Mucosa of rectum (tissue), 2 donors: ENCODE data around the gene DOLPP1.
"Not testable (repeated sequence)": the region's sequence is repeated elsewhere in the genome, so short reads cannot be mapped to it uniquely, and the experiment has no call there.

ENCODE experiments used
- H3K27ac ChIP-seq, 2 donors: one replicate each; pipeline ENCODE4 v1.7.0; 2013; ENCODE audit warnings: inconsistent platforms in 2 of 2, low read depth in 2 of 2, low read length in 2 of 2
- H3K27me3 ChIP-seq, 2 donors: one replicate each; pipeline ENCODE4 v1.7.0; 2013; ENCODE audit warnings: low read length in 2 of 2; ENCODE audit not compliant: control insufficient read depth in 2 of 2, insufficient read depth in 2 of 2
- H3K36me3 ChIP-seq, 2 donors: one replicate each; pipeline ENCODE4 v1.7.0; 2013; ENCODE audit warnings: low read length in 2 of 2; ENCODE audit not compliant: control insufficient read depth in 2 of 2, insufficient read depth in 2 of 2
- H3K4me1 ChIP-seq, 2 donors: one replicate each; pipeline ENCODE4 v1.7.0; 2013; ENCODE audit warnings: low read length in 2 of 2, mild to moderate bottlenecking in 1 of 2; ENCODE audit not compliant: control insufficient read depth in 2 of 2, insufficient read depth in 2 of 2
- H3K4me3 ChIP-seq, 2 donors: one replicate each; pipeline ENCODE4 v1.7.0; 2013; ENCODE audit warnings: low read length in 2 of 2
- H3K9ac ChIP-seq, 2 donors: one replicate each; pipeline ENCODE4 v1.7.0; 2013; ENCODE audit warnings: low read length in 2 of 2, low read depth in 1 of 2, mild to moderate bottlenecking in 1 of 2
- H3K9me3 ChIP-seq, 2 donors: one replicate each; pipeline ENCODE4 v1.7.0; 2013; ENCODE audit warnings: low read length in 2 of 2; ENCODE audit not compliant: control insufficient read depth in 2 of 2
- donor health status: healthy.
- donor health status: Normal muscosa, but diverticular disease.

The DOLPP1 gene

GRCh38 chr9:129080601-129081387 lies at the start of gene DOLPP1:
DOLPP1 (plus strand) TSS chr9:129081111; CDS start chr9:129081132, 21 bp downstream.
- Histone ChIP-seq H3K27me3 (no peaks in the 10 kb centered on the region), H3K27ac (peak within 1 kb of the TSS; percentile 81 to 87), H3K9ac (peak within 1 kb of the TSS; percentile 76 to 79), H3K36me3 (peaks cover 13 to 14% of the 10 kb centered on the region in 2 donors), H3K4me3 (peak within 1 kb of the TSS; percentile 85 to 86), H3K9me3 (no peaks in the 10 kb centered on the region), H3K4me1 (peaks cover 51 to 66% of the 10 kb centered on the region in 2 donors)

- no peak overlapping the region for H3K4me3 ChIP-seq
- H3K27ac ChIP-seq: no peak overlapping the region
Measured at GRCh38 chr9:129031514-129031913, 49.4 kb upstream of the DOLPP1 start.

GRCh38 chr9:129032541-129033159 lies 48.3 kb upstream of the DOLPP1 start:
- H3K36me3 ChIP-seq: no peaks in the 10 kb centered on the region

More at GRCh38 chr9:129031514-129031913, 49.4 kb upstream of the DOLPP1 start:
- no peaks in the 10 kb centered on the region for H3K36me3 ChIP-seq
- no peak overlapping the region for H3K9ac ChIP-seq
- no peaks in the 10 kb centered on the region for H3K9me3 ChIP-seq
- H3K4me1 ChIP-seq: peaks cover 11 to 23% of the 10 kb centered on the region in 2 donors
- no peaks in the 10 kb centered on the region for H3K27me3 ChIP-seq

GRCh38 chr9:129033216-129033615 lies 47.7 kb upstream of the DOLPP1 start:
- Histone ChIP-seq H3K27me3 (no peaks in the 10 kb centered on the region), H3K9me3 (no peaks in the 10 kb centered on the region), H3K4me1 (peaks cover 14 to 27% of the 10 kb centered on the region in 2 donors), H3K4me3 (no peak overlapping the region), H3K36me3 (no peaks in the 10 kb centered on the region), H3K9ac (no peak overlapping the region), H3K27ac (no peak overlapping the region)

More at GRCh38 chr9:129032541-129033159, 48.3 kb upstream of the DOLPP1 start:
- no peak overlapping the region for H3K4me3 ChIP-seq
- H3K4me1 ChIP-seq: peaks cover 10 to 21% of the 10 kb centered on the region in 2 donors
- no peaks in the 10 kb centered on the region for H3K27me3 ChIP-seq
- no peaks in the 10 kb centered on the region for H3K9me3 ChIP-seq
- H3K27ac ChIP-seq: no peak overlapping the region
- no peak overlapping the region for H3K9ac ChIP-seq

- H3K4me3 ChIP-seq: peak overlapping the region; percentile 58 to 80
- H3K9me3 ChIP-seq: not testable (repeated sequence)
Measured at GRCh38 chr9:129035838-129036237, 45.1 kb upstream of the DOLPP1 start.

GRCh38 chr9:129036241-129036922 lies 44.5 kb upstream of the DOLPP1 start, which contains the start of gene MIGA2:
MIGA2 (plus strand) TSS chr9:129036626; CDS start chr9:129040595, 3,969 bp downstream.
- peak within 1 kb of the TSS; percentile 75 to 87 for H3K27ac ChIP-seq
- H3K4me1 ChIP-seq: peaks cover 16 to 25% of the 10 kb centered on the region in 2 donors
- H3K36me3 ChIP-seq: peaks cover 1 to 4% of the 10 kb centered on the region in 2 donors
- no peaks in the 10 kb centered on the region for H3K27me3 ChIP-seq
- peak within 1 kb of the TSS; percentile 91 to 98 for H3K9ac ChIP-seq
- peak within 1 kb of the TSS; percentile 91 to 92 for H3K4me3 ChIP-seq
- H3K9me3 ChIP-seq: no peaks in the 10 kb centered on the region

More at GRCh38 chr9:129035838-129036237, 45.1 kb upstream of the DOLPP1 start:
- H3K36me3 ChIP-seq, H3K27me3 ChIP-seq: not testable (repeated sequence)
- Histone ChIP-seq H3K4me1 (peaks cover 16 to 25% of the 10 kb centered on the region in 2 donors), H3K27ac (peak overlapping the region; percentile 63 to 87), H3K9ac (peak overlapping the region; percentile 23 to 79)

GRCh38 chr9:129036923-129037766 lies 43.8 kb upstream of the DOLPP1 start:
- H3K36me3 ChIP-seq: peaks cover 9 to 10% of the 10 kb centered on the region in 2 donors
- peaks cover 16 to 25% of the 10 kb centered on the region in 2 donors for H3K4me1 ChIP-seq
- H3K4me3 ChIP-seq: peak overlapping the region; percentile 91 to 92
- H3K9me3 ChIP-seq: no peaks in the 10 kb centered on the region
- no peaks in the 10 kb centered on the region for H3K27me3 ChIP-seq
- H3K27ac ChIP-seq: peak overlapping the region; percentile 75 to 87
- peak overlapping the region; percentile 91 to 98 for H3K9ac ChIP-seq

- Histone ChIP-seq H3K27ac (peak overlapping the region in 1 of 2 donors; percentile 87), H3K27me3 (no peaks in the 10 kb centered on the region)
Measured at GRCh38 chr9:129037767-129038098, 43.2 kb upstream of the DOLPP1 start.

GRCh38 chr9:129038109-129038852 lies 42.6 kb upstream of the DOLPP1 start:
- Histone ChIP-seq H3K27me3 (no peaks in the 10 kb centered on the region), H3K36me3 (peaks cover 17 to 18% of the 10 kb centered on the region in 2 donors), H3K27ac (peak overlapping the region in 1 of 2 donors; percentile 23), H3K9me3 (no peaks in the 10 kb centered on the region), H3K9ac (peak overlapping the region in 1 of 2 donors; percentile 91), H3K4me1 (peaks cover 16 to 21% of the 10 kb centered on the region in 2 donors), H3K4me3 (peak overlapping the region; percentile 91 to 92)

More at GRCh38 chr9:129037767-129038098, 43.2 kb upstream of the DOLPP1 start:
- peak overlapping the region; percentile 91 to 92 for H3K4me3 ChIP-seq
- H3K9ac ChIP-seq: peak overlapping the region; percentile 91 to 98
- peaks cover 16 to 25% of the 10 kb centered on the region in 2 donors for H3K4me1 ChIP-seq
- H3K9me3 ChIP-seq: no peaks in the 10 kb centered on the region
- H3K36me3 ChIP-seq: peaks cover 15 to 16% of the 10 kb centered on the region in 2 donors
